Lung (tissue), 12 donors: ENCODE results near the gene TULP4. TPM values are rescaled to one million over a fixed set of nuclear protein-coding genes. Genes with fewer than 3 reads are reported as not detected.
A peak's percentile ranks its signal among the peaks of the same experiment; 100 is the strongest.

Experiments
- ATAC-seq: fragments of 200-7000 bp; cut with Tn5 transposase; one replicate; pipeline ENCODE4 v1.9.1; 2020; ENCODE audit warnings: moderate number of reproducible peaks; ENCODE audit not compliant: insufficient read depth, low FRiP score
- DNase-seq, 3 donors: peaks; one replicate each; pipeline ENCODE4 v3.0.0-alpha.2; 2013 to 2017
- H3K27ac ChIP-seq, 2 donors: one replicate each; pipeline ENCODE4 v1.5.1; 2013; ENCODE audit warnings: mild to moderate bottlenecking in 2 of 2, moderate library complexity in 2 of 2, control low read depth in 1 of 2, inconsistent platforms in 1 of 2, low read depth in 1 of 2, low read length in 1 of 2
- H3K27me3 ChIP-seq, 3 donors: one replicate each; pipeline ENCODE4 v1.5.1; 2013; ENCODE audit warnings: low read length in 2 of 3; ENCODE audit not compliant: control insufficient read depth in 3 of 3, insufficient read depth in 3 of 3
- H3K36me3 ChIP-seq, 4 donors: one replicate each; pipeline ENCODE4 v1.5.1; 2013; ENCODE audit warnings: low read length in 4 of 4, mild to moderate bottlenecking in 1 of 4, moderate library complexity in 1 of 4; ENCODE audit not compliant: control insufficient read depth in 4 of 4, insufficient read depth in 4 of 4
- H3K4me1 ChIP-seq, 5 donors: one replicate each; pipeline ENCODE4 v1.5.1; 2013; ENCODE audit warnings: low read length in 5 of 5, mild to moderate bottlenecking in 2 of 5, moderate library complexity in 1 of 5; ENCODE audit not compliant: control insufficient read depth in 5 of 5, insufficient read depth in 5 of 5
- H3K4me3 ChIP-seq: one replicate; pipeline ENCODE4 v1.5.1; 2013; ENCODE audit warnings: mild to moderate bottlenecking, control low read depth, moderate library complexity
- H3K9ac ChIP-seq, 2 donors: one replicate each; pipeline ENCODE4 v1.5.1; 2013; ENCODE audit warnings: low read length in 2 of 2, control low read depth in 1 of 2; ENCODE audit not compliant: insufficient read depth in 1 of 2
- H3K9me3 ChIP-seq, 4 donors: one replicate each; pipeline ENCODE4 v1.5.1; 2013; ENCODE audit warnings: low read length in 3 of 4, mild to moderate bottlenecking in 1 of 4, moderate library complexity in 1 of 4; ENCODE audit not compliant: control insufficient read depth in 4 of 4, insufficient read depth in 3 of 4
- CTCF ChIP-seq: IDR thresholded peaks from 2 replicates; pipeline ENCODE4 v1.5.1; 2012; ENCODE audit warnings: mild to moderate bottlenecking; ENCODE audit errors: control extremely low read depth, extremely low read depth
- WGBS, 2 donors: extraction: QIAGEN DNeasy Blood & Tissue Kit; methylation state at CpG; one replicate each; pipeline ENCODE4 v1.1.7; 2013; 5-methylcytosine and 5-hydroxymethylcytosine counted together
- polyA plus RNA-seq, 2 donors: library from polyadenylated mRNA; stranded (reverse); fragments of 200-250 nt; gene quantifications; one replicate each; pipeline ENCODE4 v1.2.1, GENCODE V29; 2013
- total RNA-seq, 2 donors: library from RNA; depleted of rRNA in 1 of 2; stranded (reverse); fragments of >200 nt in 1 of 2; gene quantifications; one replicate each; pipeline ENCODE4 v1.2.1, GENCODE V29; 2014 to 2021
- donor health status: control.
- donor health status: control.
- donor health status: Bipolar disorder and iron deficiency.
- donor health status: healthy.
- donor health status: DM: yes; HTN: yes; CAD: no.

TULP4 gene
- total and polyA plus RNA-seq, 4 donors, result 4.5 to 147 (median 39.2) TPM

DNA sequence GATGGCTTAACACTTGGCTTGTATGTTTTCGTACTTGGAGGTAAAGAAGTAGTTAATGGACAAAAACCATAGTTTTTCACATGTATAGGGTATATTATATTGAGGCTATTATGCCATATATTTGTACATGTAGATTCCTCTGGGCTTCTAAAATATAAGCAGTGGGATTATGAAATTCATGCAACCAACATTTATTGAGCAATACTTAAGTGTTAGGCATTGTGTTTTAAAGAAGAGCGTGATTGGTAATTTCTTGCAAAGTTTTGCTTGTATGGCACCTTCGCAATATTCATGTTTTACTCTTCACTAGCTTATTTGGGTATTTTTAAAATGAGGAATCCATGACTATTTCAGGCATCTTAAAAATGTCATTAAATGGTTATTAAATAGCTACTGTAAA lies 2.5 kb downstream of the TULP4 start:
- Histone ChIP-seq H3K36me3 (peaks cover 1 to 21% (median 10%) of the 10 kb centered on the region in 4 donors), H3K9ac (no peak overlapping the region), H3K27me3 (no peaks in the 10 kb centered on the region), H3K4me1 (peaks cover 0 to 3% (median 0%) of the 10 kb centered on the region in 5 donors), H3K4me3 (no peak overlapping the region), H3K9me3 (peaks cover 0 to 3% (median 0%) of the 10 kb centered on the region in 4 donors), H3K27ac (no peak overlapping the region)
- WGBS, 2 donors, result 74 to 85% methylated on average over 3 of the region's 3 CpGs
- no peak for TF ChIP-seq CTCF
- DNase-seq (no peak), ATAC-seq (no peak)

GRCh38 chr6:158316022-158316421 lies 3.8 kb downstream of the TULP4 start:
- peaks cover 0 to 3% (median 0%) of the 10 kb centered on the region in 5 donors for H3K4me1 ChIP-seq
- no peaks in the 10 kb centered on the region for H3K27me3 ChIP-seq
- peaks cover 0 to 3% (median 0%) of the 10 kb centered on the region in 4 donors for H3K9me3 ChIP-seq
- peaks cover 1 to 21% (median 9%) of the 10 kb centered on the region in 4 donors for H3K36me3 ChIP-seq
- no peak overlapping the region for H3K27ac ChIP-seq
- no peak overlapping the region for H3K9ac ChIP-seq
- no peak overlapping the region for H3K4me3 ChIP-seq
- WGBS, 2 donors, result 68 to 82% methylated on average over 3 of the region's 3 CpGs
- TF ChIP-seq CTCF, result no peak
- ATAC-seq, result no peak
- no peak for DNase-seq

DNA sequence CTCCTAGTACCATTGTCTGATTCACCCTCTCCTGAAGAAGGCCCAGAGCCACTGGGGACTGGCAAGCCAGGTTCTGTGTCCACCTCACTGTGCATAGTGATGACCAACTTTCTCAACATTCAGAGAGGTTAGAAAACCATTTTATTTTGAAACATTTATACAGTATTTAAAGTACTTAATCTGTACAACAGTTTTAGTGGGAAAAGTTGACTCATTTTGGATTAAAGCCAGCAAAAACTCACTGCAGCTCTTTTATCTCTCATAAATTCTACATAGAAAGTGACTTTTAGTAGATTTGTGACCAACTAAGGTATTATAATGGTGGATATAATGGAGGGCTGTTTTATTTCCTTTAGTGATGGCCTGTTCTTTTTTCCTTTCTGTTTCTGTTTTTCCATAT lies 9.7 kb downstream of the TULP4 start:
- Histone ChIP-seq H3K27me3 (no peaks in the 10 kb centered on the region), H3K4me1 (peaks cover 0 to 10% (median 0%) of the 10 kb centered on the region in 5 donors), H3K36me3 (no peaks in the 10 kb centered on the region), H3K4me3 (no peak overlapping the region), H3K27ac (no peak overlapping the region), H3K9me3 (no peaks in the 10 kb centered on the region), H3K9ac (no peak overlapping the region)
- ATAC-seq (no peak), DNase-seq (peak in 2 of 3 donors; percentile 34 to 56)
- TF ChIP-seq CTCF, result no peak

GRCh38 chr6:158322400-158322723 lies 10.1 kb downstream of the TULP4 start:
- H3K4me3 ChIP-seq, result no peak overlapping the region
- H3K9ac ChIP-seq, result no peak overlapping the region
- ATAC-seq, result no peak
- H3K9me3 ChIP-seq, result no peaks in the 10 kb centered on the region
- peaks cover 0 to 10% (median 0%) of the 10 kb centered on the region in 5 donors for H3K4me1 ChIP-seq
- no peak for TF ChIP-seq CTCF
- no peak overlapping the region for H3K27ac ChIP-seq
- no peaks in the 10 kb centered on the region for H3K36me3 ChIP-seq
- no peaks in the 10 kb centered on the region for H3K27me3 ChIP-seq
- no peak for DNase-seq
